GM12801 (cell line): ENCODE data around the gene UBAP2L.

Experiments
- CTCF ChIP-seq: IDR thresholded peaks from one replicate; pipeline ENCODE4 v1.5.1; 2011; ENCODE audit warnings: control low read depth; ENCODE audit not compliant: insufficient read length; ENCODE audit errors: extremely low read depth

Gene UBAP2L

DNA sequence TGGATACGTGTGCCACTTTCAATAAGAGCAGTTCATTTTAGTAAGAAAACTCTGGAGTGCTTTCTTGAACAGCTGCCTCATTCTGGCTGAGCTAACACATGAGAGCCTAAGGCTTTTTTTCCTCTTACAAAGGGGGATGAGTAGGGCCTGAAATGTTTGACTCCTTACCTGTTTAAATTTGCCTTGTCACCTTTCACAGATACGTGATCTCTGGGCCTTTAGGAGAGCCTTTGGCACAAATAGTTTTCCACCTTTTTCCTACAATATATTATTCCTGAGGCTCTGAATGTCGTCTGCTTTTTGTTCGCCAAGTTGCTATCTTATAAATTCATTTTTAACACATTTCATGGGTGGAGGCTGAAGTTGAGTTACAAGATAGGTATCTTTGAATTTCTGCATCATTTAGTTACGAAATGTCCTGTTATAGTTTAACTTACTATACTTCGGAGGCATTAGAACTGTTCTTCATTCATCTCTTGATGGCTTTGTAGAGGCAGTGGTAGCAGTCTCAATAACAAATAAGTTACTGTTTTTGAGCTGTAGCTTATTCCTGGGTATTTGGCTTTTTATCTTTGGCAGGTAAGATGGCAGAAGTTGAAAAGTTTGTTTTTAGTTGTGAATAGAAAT is 17.2 kb downstream of the UBAP2L start:
- no peak for TF ChIP-seq CTCF

DNA sequence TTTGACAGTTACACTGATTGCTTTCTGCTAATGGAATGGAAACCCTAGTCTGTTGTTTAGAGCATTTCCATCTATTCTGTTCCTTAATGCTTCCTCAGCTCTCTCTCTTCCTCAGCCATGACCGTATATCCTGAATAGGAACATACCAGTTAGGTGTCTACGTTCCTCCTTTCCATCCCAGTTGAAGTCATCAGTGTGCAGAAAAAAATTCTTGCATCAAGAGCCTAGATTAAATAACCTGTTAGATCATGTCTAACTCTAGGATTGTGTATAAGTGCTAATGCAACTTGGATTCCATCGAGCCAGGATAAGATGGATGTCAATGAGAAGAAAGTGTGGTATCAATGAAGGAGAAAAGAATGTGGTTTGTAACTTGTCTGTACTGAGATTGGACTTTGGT is 18.7 kb downstream of the UBAP2L start:
- no peak for TF ChIP-seq CTCF

GRCh38 chr1:154240294-154240833 is 19.6 kb downstream of the UBAP2L start:
- TF ChIP-seq CTCF, result no peak

DNA sequence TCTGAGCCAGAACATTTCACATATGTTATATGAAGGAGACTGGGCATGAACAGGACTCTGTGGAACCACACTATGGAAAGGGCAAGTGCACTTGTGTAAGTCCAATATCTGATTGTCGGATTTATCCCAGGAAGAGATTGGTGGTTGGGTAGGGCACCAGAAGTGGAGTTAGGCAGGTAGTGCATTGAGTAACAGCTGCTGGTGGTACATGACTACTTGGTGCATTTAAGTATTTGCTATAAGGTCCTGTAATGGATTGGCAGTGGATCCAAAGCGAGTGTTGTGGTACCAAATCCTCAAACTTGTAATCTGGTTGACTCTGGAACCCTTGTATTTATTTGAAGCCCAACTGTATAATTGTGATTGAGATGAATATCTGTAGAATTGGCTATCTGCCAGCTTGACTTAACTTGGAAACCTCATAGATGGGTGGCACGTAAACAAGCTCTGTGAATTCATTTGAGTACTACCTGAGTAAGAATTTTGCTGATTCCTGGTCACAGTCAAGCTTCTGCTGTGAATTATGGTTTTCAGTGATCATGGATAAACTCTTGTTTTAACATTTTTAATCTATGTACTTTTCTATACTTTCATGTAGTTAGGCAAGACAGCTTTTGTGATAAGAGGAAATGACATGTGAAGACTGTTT is 21.1 kb downstream of the UBAP2L start:
- no peak for TF ChIP-seq CTCF

DNA sequence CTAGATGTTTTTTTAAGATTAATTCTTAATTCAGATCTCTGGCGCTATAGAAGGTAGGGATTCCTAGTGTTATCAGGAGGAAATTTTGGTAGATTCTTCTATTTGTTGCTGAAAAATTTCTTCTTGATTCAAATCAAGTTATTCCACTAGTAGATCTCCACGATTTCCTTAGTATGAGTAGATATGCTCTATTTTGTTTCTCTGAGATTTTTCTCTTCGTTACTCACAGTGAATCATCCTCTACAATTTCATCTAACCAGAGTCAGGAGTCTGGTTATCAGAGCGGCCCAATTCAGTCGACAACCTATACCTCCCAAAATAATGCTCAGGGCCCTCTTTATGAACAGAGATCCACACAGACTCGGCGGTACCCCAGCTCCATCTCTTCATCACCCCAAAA is 32.9 kb downstream of the UBAP2L start:
- TF ChIP-seq CTCF, result no peak

- no peak for TF ChIP-seq CTCF
Measured at GRCh38 chr1:154256686-154257085, 35.9 kb downstream of the UBAP2L start.

DNA sequence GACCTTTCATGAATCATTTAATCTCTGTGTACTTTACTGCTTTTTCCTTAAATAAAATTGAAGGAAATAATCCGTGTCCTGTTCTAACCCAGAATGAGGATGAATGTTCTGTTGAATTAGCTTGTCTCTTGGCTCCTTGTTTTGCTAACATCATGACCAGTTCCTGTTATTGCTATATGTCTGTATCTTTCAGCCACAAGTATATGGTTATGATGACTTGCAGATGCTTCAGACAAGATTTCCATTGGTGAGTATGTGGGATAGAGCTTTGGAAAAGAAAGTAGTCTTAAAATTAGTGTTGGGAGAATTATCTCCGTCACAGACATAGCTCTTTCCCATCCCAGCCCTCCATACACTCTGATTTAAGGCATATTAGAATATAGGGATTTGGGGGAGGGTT is 38.0 kb downstream of the UBAP2L start:
- TF ChIP-seq CTCF, result no peak
